ENCODE measurements around the gene MMUT.

GRCh38 chr6:49423817-49424216 lies 39.2 kb downstream of the MMUT start:
- TF ChIP-seq CTCF (IDR thresholded peaks at IDR 0.05), result no peak
- no peak for TF ChIP-seq POLR2A (IDR thresholded peaks at IDR 0.05)

Measured in sigmoid colon (tissue), 3 donors.